Esophagus muscularis mucosa (tissue), 4 donors: Measurements from ENCODE around the gene MFSD2B. TPM values are rescaled to one million over a fixed set of nuclear protein-coding genes. Genes with fewer than 3 reads are reported as not detected.

Experiments used
- DNase-seq: peaks from one replicate; pipeline ENCODE4 v3.0.0-alpha.2; 2017; ENCODE audit errors: extremely low spot score
- H3K27ac ChIP-seq, 4 donors: fragments of 200-600 bp; sonication (generic); replicated peaks in 1 of 4; 1 replicate in 3 of 4; 2 replicates in 1 of 4; pipeline ENCODE4 v1.5.1; 2016 to 2019; ENCODE audit warnings: mild to moderate bottlenecking in 1 of 4
- H3K27me3 ChIP-seq, 4 donors: fragments of 200-600 bp; sonication (generic); one replicate each; pipeline versions ENCODE4 v1.5.1 to v1.6.0; 2016 to 2019
- H3K36me3 ChIP-seq, 4 donors: fragments of 200-600 bp; sonication (generic); one replicate each; pipeline ENCODE4 v1.5.1; 2016 to 2019
- H3K4me1 ChIP-seq, 4 donors: fragments of 200-600 bp; sonication (generic); one replicate each; pipeline ENCODE4 v1.5.1; 2016 to 2019
- H3K4me3 ChIP-seq, 4 donors: fragments of 200-600 bp; sonication (generic); 1 replicate in 2 of 4; 2 replicates in 2 of 4; pipeline ENCODE4 v1.5.1; 2016 to 2019; ENCODE audit warnings: mild to moderate bottlenecking in 4 of 4, moderate library complexity in 1 of 4
- H3K9me3 ChIP-seq, 4 donors: fragments of 200-600 bp; sonication (generic); 1 replicate in 3 of 4; 2 replicates in 1 of 4; pipeline ENCODE4 v1.5.1; 2016 to 2019
- EP300 ChIP-seq: sonication (generic); formaldehyde crosslinking; IDR thresholded peaks from one replicate; pipeline ENCODE4 v1.6.1; 2017; ENCODE audit warnings: antibody characterized with exemption
- POLR2A ChIP-seq: fragments of 450-650 bp; IDR thresholded peaks from one replicate; pipeline ENCODE4 v1.6.1; 2017; ENCODE audit warnings: antibody characterized with exemption, moderate library complexity, mild to moderate bottlenecking, low read depth
- POLR2AphosphoS5 ChIP-seq, 2 donors: sonication (generic); formaldehyde crosslinking; IDR thresholded peaks; one replicate each; pipeline ENCODE4 v1.6.1; 2017; ENCODE audit warnings: antibody characterized with exemption in 2 of 2
- whole genome bisulfite sequencing: methylation state at CpG from one replicate; pipeline ENCODE4 v1.1.5; 2018; 5-methylcytosine and 5-hydroxymethylcytosine counted together
- intact Hi-C: fragments of 100-400 bp; cut with DNase I; formaldehyde crosslinking; loops from one replicate; pipeline ENCODE4 v1.15.1; 2023
- total RNA-seq, 4 donors: library from RNA; depleted of rRNA; stranded (reverse); fragments of >200 nt; gene quantifications; one replicate each; pipeline versions ENCODE4 v1.1.0 to v1.2.1, GENCODE V29; 2016
- TF ChIP-seq, protein P1 (sequence below), 3 experiments: fragments of 200-600 bp in 2 of 3; fragments of 450-650 bp in 1 of 3; sonication (generic) in 2 of 3; IDR thresholded peaks; one replicate each; pipeline ENCODE4 v1.5.1; 2017 to 2019; ENCODE audit warnings: antibody characterized with exemption in 3 of 3, mild to moderate bottlenecking in 2 of 3, moderate library complexity in 1 of 3

The MFSD2B gene
- total RNA-seq, 4 donors from 2014 or later, result 0.33 TPM; not detected in 3

- no peaks in the 10 kb centered on the region for H3K36me3 ChIP-seq
- intact Hi-C loops, result loop anchor here (5.0 to 10.0 kb wide), 2 partner anchors 35 to 122 kb away; partner anchors contain the start of genes ATAD2B and TP53I3
- H3K9me3 ChIP-seq, result no peaks in the 10 kb centered on the region
- no peaks in the 10 kb centered on the region for H3K27me3 ChIP-seq
- peak; percentile 98 for DNase-seq
- WGBS, result under 1% methylated on average over 28 of the region's 38 CpGs
- H3K4me1 ChIP-seq, result peaks cover 13 to 48% (median 38%) of the 10 kb centered on the region in 4 donors
- H3K27ac ChIP-seq, result peak within 1 kb of the TSS; percentile 76 to 85 (median 79)
- peak within 1 kb of the TSS; percentile 74 to 88 (median 82) for H3K4me3 ChIP-seq
- no peak for TF ChIP-seq POLR2A
- TF ChIP-seq, protein P1, sequence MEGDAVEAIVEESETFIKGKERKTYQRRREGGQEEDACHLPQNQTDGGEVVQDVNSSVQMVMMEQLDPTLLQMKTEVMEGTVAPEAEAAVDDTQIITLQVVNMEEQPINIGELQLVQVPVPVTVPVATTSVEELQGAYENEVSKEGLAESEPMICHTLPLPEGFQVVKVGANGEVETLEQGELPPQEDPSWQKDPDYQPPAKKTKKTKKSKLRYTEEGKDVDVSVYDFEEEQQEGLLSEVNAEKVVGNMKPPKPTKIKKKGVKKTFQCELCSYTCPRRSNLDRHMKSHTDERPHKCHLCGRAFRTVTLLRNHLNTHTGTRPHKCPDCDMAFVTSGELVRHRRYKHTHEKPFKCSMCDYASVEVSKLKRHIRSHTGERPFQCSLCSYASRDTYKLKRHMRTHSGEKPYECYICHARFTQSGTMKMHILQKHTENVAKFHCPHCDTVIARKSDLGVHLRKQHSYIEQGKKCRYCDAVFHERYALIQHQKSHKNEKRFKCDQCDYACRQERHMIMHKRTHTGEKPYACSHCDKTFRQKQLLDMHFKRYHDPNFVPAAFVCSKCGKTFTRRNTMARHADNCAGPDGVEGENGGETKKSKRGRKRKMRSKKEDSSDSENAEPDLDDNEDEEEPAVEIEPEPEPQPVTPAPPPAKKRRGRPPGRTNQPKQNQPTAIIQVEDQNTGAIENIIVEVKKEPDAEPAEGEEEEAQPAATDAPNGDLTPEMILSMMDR (IDR thresholded peaks at IDR 0.05), result no peak
- TF ChIP-seq POLR2AphosphoS5 (IDR thresholded peaks at IDR 0.05), result peak; percentile 86 to 88
These were observed 37.2 kb downstream of the MFSD2B start, which contains the start of gene WDCP for GRCh38 chr2:24046930-24047702. Gene WDCP (minus strand): TSS chr2:24047391. CDS start chr2:24039494, 7,897 bp downstream.

GRCh38 chr2:24047703-24048033 lies 37.8 kb downstream of the MFSD2B start:
- no peaks in the 10 kb centered on the region for H3K27me3 ChIP-seq
- peak overlapping the region in 1 of 4 donors; percentile 85 for H3K27ac ChIP-seq
- no peaks in the 10 kb centered on the region for H3K36me3 ChIP-seq
- DNase-seq, result no peak
- WGBS, result 51% methylated on average over 8 of the region's 8 CpGs
- H3K4me3 ChIP-seq, result peak overlapping the region; percentile 74 to 88 (median 82)
- TF ChIP-seq POLR2AphosphoS5 (IDR thresholded peaks at IDR 0.05) (no peak), POLR2A (no peak), EP300 (no peak)
- TF ChIP-seq, protein P1 (IDR thresholded peaks at IDR 0.05), result no peak
- peaks cover 13 to 48% (median 38%) of the 10 kb centered on the region in 4 donors for H3K4me1 ChIP-seq
- H3K9me3 ChIP-seq, result no peaks in the 10 kb centered on the region
- intact Hi-C loops, result loop anchor here (5.0 to 10.0 kb wide), 2 partner anchors 35 to 123 kb away; partner anchors contain the start of genes ATAD2B and TP53I3

DNA sequence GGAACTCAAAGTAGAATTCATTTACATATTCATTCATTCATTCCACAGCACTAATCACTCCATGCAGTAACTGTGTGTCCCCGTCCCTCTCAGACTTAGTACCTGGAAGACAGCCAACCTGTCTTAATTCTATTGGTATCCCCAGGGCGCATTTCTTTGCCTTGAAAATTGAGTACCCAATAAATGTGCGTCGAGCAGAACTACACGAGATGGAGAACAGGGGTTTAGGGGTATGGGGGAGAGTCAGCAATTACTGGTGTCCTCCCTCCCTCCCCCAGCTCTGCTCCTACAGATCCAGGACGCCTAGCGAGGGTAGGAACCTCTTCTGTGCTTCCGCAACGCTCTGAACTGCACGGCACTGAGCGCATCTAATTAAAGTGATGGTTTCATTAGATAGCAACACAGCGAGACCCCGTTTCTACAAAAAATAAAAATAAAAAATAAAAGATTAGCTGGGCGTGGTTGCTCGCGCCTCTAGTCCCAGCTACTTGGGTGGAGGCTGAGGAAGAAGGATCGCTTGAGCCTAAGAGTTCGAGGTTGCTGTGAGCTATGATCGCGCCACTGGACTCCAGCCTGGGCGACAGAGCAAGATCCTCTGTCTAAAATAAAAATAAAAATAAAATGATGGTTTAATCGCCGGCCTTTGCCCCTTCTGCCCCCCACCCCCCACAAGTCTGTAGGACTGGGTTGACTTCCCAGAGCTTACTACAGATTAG lies 39.0 kb downstream of the MFSD2B start:
- no peak for DNase-seq
- WGBS, result 22% methylated on average over 23 of the region's 23 CpGs
- H3K9me3 ChIP-seq, result no peaks in the 10 kb centered on the region
- peaks cover 13 to 48% (median 38%) of the 10 kb centered on the region in 4 donors for H3K4me1 ChIP-seq
- peak overlapping the region in 2 of 4 donors; percentile 75 for H3K27ac ChIP-seq
- peak overlapping the region; percentile 79 to 94 (median 88) for H3K4me3 ChIP-seq
- H3K27me3 ChIP-seq, result no peaks in the 10 kb centered on the region
- intact Hi-C loops, result loop anchor here (5.0 to 10.0 kb wide), 2 partner anchors 33 to 124 kb away; partner anchors contain the start of genes ATAD2B and TP53I3
- no peak for TF ChIP-seq POLR2A
- no peak for TF ChIP-seq EP300
- TF ChIP-seq, protein P1 (IDR thresholded peaks at IDR 0.05), result no peak
- TF ChIP-seq POLR2AphosphoS5 (IDR thresholded peaks at IDR 0.05), result no peak
- H3K36me3 ChIP-seq, result no peaks in the 10 kb centered on the region

DNA sequence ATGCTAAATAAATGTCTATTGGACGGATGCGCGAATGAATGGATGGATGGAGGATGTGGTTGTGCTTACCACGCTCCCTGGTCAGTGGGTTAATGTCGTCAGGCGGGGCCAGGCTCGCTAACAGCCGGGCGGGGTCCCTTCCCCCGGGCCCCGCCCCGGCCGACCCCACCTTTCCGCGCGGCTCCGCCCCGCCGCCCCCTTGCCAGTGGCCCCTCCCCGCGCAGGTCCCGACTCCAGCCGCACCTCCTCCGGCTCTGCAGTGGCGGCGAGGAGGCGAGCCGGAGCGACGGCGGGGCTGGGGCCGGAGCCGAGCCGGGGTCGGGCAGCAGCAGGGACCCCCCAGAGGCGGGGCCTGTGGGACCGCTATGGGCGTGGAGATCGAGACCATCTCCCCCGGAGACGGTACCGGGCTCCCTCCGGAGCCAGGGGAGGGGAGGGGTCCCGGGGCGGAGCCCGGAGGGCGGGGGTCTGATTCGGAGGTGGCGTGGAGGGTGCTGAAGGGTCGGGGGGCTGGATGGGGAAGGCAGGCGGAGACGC lies 39.7 kb downstream of the MFSD2B start, which contains the start of gene FKBP1B:
Gene FKBP1B (plus strand): TSS at position 257 of the 537 bp plus-strand sequence. CDS start 109 bp downstream, at position 366.
- intact Hi-C loops, result loop anchor here (5.0 to 10.0 kb wide), 2 partner anchors 33 to 125 kb away; partner anchors contain the start of genes ATAD2B and TP53I3

More for the DNA sequence above, 39.7 kb downstream of the MFSD2B start, which contains the start of gene FKBP1B:
- Histone ChIP-seq H3K27ac (peak within 1 kb of the TSS; percentile 63 to 75 (median 72)), H3K4me3 (peak within 1 kb of the TSS; percentile 79 to 94 (median 88)), H3K4me1 (peaks cover 13 to 48% (median 38%) of the 10 kb centered on the region in 4 donors), H3K9me3 (no peaks in the 10 kb centered on the region), H3K27me3 (no peaks in the 10 kb centered on the region), H3K36me3 (no peaks in the 10 kb centered on the region)
- 2% methylated on average over 30 of the region's 52 CpGs for WGBS
- TF ChIP-seq EP300 (no peak), POLR2AphosphoS5 (IDR thresholded peaks at IDR 0.05) (peak; percentile 11 to 32)
- no peak for DNase-seq
